Caco-2 (cell line): Measurements from ENCODE around the gene MUC6. TPM values are rescaled to one million over a fixed set of nuclear protein-coding genes. Genes with fewer than 3 reads are reported as not detected.

Experiments used
- BruUV-seq: library from RNA; stranded (reverse); fragments of 400-500 nt; replicated peaks from 2 replicates; lab custom pipeline; 2021; lab: Mats Ljungman, UMichigan
- CTCF ChIA-PET: fragments of 300-600 bp; sonication (Branson Sonifier 250); formaldehyde crosslinking; loops from one replicate; lab custom pipeline; 2022; ENCODE audit warnings: antibody characterized with exemption; lab: Charles Lee
- POLR2A ChIA-PET: fragments of 300-600 bp; sonication (Branson Sonifier 250); formaldehyde crosslinking; loops from one replicate; lab custom pipeline; 2022; ENCODE audit warnings: antibody characterized with exemption; lab: Charles Lee
- DNase-seq, 2 experiments: peaks; one replicate each; pipeline versions ENCODE4 v3.0.0 to v3.0.0-alpha.2; 2020 to 2022
- H3K27me3 ChIP-seq: replicated peaks from 2 replicates; pipeline ENCODE4 v1.6.0; 2011; ENCODE audit warnings: low read length; ENCODE audit not compliant: control insufficient read depth, insufficient read depth
- H3K36me3 ChIP-seq: 2 replicates; pipeline ENCODE4 v1.5.1; 2011; ENCODE audit warnings: low read length; ENCODE audit not compliant: control insufficient read depth, insufficient read depth
- H3K4me1 ChIP-seq: fragments of 250-450 bp; sonication (Bioruptor Pico); 2 replicates; pipeline ENCODE4 v1.5.1; 2020; ENCODE audit warnings: mild to moderate bottlenecking
- H3K4me3 ChIP-seq: 2 replicates; pipeline ENCODE4 v1.5.1; 2011; ENCODE audit warnings: low read depth, mild to moderate bottlenecking, control low read depth, low read length
- H3K9me3 ChIP-seq: fragments of 250-450 bp; sonication (Bioruptor Pico); 2 replicates; pipeline ENCODE4 v1.5.1; 2020; ENCODE audit warnings: mild to moderate bottlenecking, moderate library complexity
- H3K27ac Mint-ChIP-seq: one replicate; pipeline ENCODE4 v1.8.0; 2022; ENCODE audit warnings: mixed read lengths; ENCODE audit not compliant: unreplicated experiment
- H3K27me3 Mint-ChIP-seq: one replicate; pipeline ENCODE4 v1.8.0; 2022; ENCODE audit warnings: mixed read lengths; ENCODE audit not compliant: insufficient read depth, unreplicated experiment
- H3K36me3 Mint-ChIP-seq: one replicate; pipeline ENCODE4 v1.8.0; 2022; ENCODE audit warnings: mild to moderate bottlenecking, mixed read lengths; ENCODE audit not compliant: insufficient read depth, unreplicated experiment
- H3K4me1 Mint-ChIP-seq: one replicate; pipeline ENCODE4 v1.8.0; 2022; ENCODE audit warnings: low read depth, mixed read lengths; ENCODE audit not compliant: unreplicated experiment
- H3K4me3 Mint-ChIP-seq: one replicate; pipeline ENCODE4 v1.8.0; 2022; ENCODE audit warnings: mild to moderate bottlenecking, moderate library complexity, mixed read lengths; ENCODE audit not compliant: unreplicated experiment
- H3K9me3 Mint-ChIP-seq: one replicate; pipeline ENCODE4 v1.8.0; 2022; ENCODE audit warnings: mixed read lengths; ENCODE audit not compliant: unreplicated experiment
- intact Hi-C: fragments of 100-400 bp; cut with micrococcal nuclease; formaldehyde crosslinking; loops from one replicate; pipeline ENCODE4 v1.10.0; 2022; ENCODE audit not compliant: unreplicated experiment
- total RNA-seq: library from RNA; stranded (reverse); gene quantifications from 2 replicates; pipeline ENCODE4 v1.2.3, GENCODE V29; 2022
- TF ChIP-seq, protein P1 (sequence below), 2 experiments: fragments of 200-600 bp in 1 of 2; IDR thresholded peaks; 1 replicate in 1 of 2; 2 replicates in 1 of 2; pipeline versions ENCODE4 v1.5.1 to v1.8.0; 2011 to 2022; ENCODE audit warnings: antibody characterized with exemption in 1 of 2, control low read depth in 1 of 2, inconsistent platforms in 1 of 2, low read depth in 1 of 2, low read length in 1 of 2, mild to moderate bottlenecking in 1 of 2, moderate library complexity in 1 of 2; ENCODE audit not compliant: insufficient read depth in 1 of 2, severe bottlenecking in 1 of 2, unreplicated experiment in 1 of 2

Gene MUC6
- total RNA-seq, 1 experiment from 2014 or later = not detected

DNA sequence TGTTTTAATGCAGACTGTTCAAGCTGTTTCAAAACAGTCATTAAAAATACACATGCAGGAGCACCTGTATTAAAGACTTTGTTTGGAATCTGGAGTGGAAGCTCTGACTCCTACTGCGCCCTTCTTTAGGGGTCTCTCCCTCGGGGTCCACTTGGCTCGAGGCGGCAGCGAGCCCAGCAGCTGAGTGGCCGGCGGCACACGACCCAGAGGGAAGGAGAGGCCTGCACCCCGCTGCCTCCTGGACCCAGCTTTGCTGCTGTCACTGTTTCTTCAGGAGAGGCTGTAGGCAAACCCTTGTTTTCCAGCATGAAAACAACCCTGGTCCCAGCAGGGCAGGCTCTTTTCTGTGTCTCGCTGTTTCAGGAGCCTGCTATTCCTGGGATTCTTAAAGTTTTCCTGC lies 29.2 kb downstream of the MUC6 start:
- TF ChIP-seq, protein P1, sequence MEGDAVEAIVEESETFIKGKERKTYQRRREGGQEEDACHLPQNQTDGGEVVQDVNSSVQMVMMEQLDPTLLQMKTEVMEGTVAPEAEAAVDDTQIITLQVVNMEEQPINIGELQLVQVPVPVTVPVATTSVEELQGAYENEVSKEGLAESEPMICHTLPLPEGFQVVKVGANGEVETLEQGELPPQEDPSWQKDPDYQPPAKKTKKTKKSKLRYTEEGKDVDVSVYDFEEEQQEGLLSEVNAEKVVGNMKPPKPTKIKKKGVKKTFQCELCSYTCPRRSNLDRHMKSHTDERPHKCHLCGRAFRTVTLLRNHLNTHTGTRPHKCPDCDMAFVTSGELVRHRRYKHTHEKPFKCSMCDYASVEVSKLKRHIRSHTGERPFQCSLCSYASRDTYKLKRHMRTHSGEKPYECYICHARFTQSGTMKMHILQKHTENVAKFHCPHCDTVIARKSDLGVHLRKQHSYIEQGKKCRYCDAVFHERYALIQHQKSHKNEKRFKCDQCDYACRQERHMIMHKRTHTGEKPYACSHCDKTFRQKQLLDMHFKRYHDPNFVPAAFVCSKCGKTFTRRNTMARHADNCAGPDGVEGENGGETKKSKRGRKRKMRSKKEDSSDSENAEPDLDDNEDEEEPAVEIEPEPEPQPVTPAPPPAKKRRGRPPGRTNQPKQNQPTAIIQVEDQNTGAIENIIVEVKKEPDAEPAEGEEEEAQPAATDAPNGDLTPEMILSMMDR (IDR thresholded peaks at IDR 0.05; ENCODE audit: insufficient read depth in 1 of 2, low read depth in 1 of 2, low read length in 1 of 2, severe bottlenecking in 1 of 2, unreplicated experiment in 1 of 2) = no peak
- CTCF ChIA-PET = no interaction called here
- BruUV-seq = no TSS peak
- POLR2A ChIA-PET = no interaction called here
- Mint-ChIP-seq H3K4me1 (no peaks in the 10 kb centered on the region), H3K36me3 (peaks cover 86% of the 10 kb centered on the region), H3K27me3 (no peaks in the 10 kb centered on the region), H3K27ac (no peak overlapping the region), H3K4me3 (no peak overlapping the region), H3K9me3 (no peaks in the 10 kb centered on the region)
- no peaks in the 10 kb centered on the region for H3K27me3 ChIP-seq
- intact Hi-C loops = no loop called here
- H3K9me3 ChIP-seq = no peaks in the 10 kb centered on the region
- H3K4me3 ChIP-seq = no peak overlapping the region
- no peak for DNase-seq
- no peaks in the 10 kb centered on the region; the same call in 1 of the 2 replicates for H3K36me3 ChIP-seq
- no peaks in the 10 kb centered on the region for H3K4me1 ChIP-seq

DNA sequence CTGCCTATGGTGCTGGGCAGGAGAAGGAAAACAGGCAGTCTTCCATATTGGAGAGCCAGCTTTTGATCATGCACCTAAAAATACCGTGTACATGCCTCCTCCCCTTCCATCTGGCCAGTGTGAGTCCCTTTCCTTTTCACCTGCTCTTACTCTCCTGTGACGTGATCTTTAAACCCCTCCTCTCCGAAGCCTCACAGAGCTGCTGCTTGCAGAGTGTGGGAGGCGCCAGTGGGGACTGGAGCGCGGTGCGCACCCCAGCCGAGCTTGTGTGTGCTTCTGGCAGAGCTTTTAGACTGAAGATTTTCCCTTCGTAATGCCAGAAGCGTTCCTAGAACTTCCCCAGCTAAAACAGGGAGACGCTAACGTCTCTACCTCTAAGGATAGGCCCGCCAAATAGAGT lies 29.8 kb downstream of the MUC6 start:
- H3K27me3 Mint-ChIP-seq = no peaks in the 10 kb centered on the region
- DNase-seq = no peak
- no peaks in the 10 kb centered on the region for H3K4me1 Mint-ChIP-seq
- Histone ChIP-seq H3K27me3 (no peaks in the 10 kb centered on the region), H3K4me1 (no peaks in the 10 kb centered on the region), H3K36me3 (peaks cover 3% of the 10 kb centered on the region; the same call in 1 of the 2 replicates), H3K9me3 (no peaks in the 10 kb centered on the region), H3K4me3 (no peak overlapping the region)
- H3K27ac Mint-ChIP-seq = no peak overlapping the region
- TF ChIP-seq, protein P1 (IDR thresholded peaks at IDR 0.05; ENCODE audit: insufficient read depth in 1 of 2, low read depth in 1 of 2, low read length in 1 of 2, severe bottlenecking in 1 of 2, unreplicated experiment in 1 of 2) = no peak
- POLR2A ChIA-PET = no interaction called here
- no peak overlapping the region for H3K4me3 Mint-ChIP-seq
- intact Hi-C loops = no loop called here
- peaks cover 86% of the 10 kb centered on the region for H3K36me3 Mint-ChIP-seq
- BruUV-seq = no TSS peak
- CTCF ChIA-PET = no interaction called here
- H3K9me3 Mint-ChIP-seq = no peaks in the 10 kb centered on the region

DNA sequence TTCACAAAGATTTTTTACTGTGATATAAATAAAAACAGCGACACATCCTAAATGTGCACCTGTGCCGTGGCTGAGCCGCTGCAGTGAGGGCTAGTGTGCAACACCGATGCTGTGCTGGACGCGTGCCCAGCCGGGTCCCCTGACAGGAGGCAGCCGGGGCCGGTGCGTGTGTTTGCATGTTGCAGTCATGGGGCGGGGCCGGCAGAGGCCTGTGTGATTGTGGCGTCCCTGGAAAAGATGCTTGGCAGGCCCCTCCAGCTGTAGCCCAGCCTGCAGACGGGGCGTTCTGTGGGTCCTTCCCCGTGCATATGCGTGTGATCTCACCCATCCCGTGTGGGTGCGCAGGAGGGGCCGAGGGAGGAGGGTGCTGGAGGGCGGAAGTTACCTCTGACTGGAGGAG lies 30.6 kb downstream of the MUC6 start:
- Mint-ChIP-seq H3K9me3 (no peaks in the 10 kb centered on the region), H3K36me3 (peaks cover 89% of the 10 kb centered on the region), H3K27ac (no peak overlapping the region), H3K4me1 (peaks cover 3% of the 10 kb centered on the region), H3K4me3 (no peak overlapping the region), H3K27me3 (no peaks in the 10 kb centered on the region)
- H3K9me3 ChIP-seq = no peaks in the 10 kb centered on the region
- H3K4me1 ChIP-seq = no peaks in the 10 kb centered on the region
- peaks cover 4% of the 10 kb centered on the region for H3K36me3 ChIP-seq
- CTCF ChIA-PET = no interaction called here
- intact Hi-C loops = no loop called here
- DNase-seq = no peak
- POLR2A ChIA-PET = no interaction called here
- BruUV-seq = no TSS peak
- no peaks in the 10 kb centered on the region for H3K27me3 ChIP-seq
- TF ChIP-seq, protein P1 (IDR thresholded peaks at IDR 0.05; ENCODE audit: insufficient read depth in 1 of 2, low read depth in 1 of 2, low read length in 1 of 2, severe bottlenecking in 1 of 2, unreplicated experiment in 1 of 2) = no peak
- H3K4me3 ChIP-seq = no peak overlapping the region
